Heart right ventricle (tissue), 16 donors: Measurements from ENCODE around the gene TPGS2. TPM values are rescaled to one million over a fixed set of nuclear protein-coding genes. Genes with fewer than 3 reads are reported as not detected.

ENCODE experiments used
- ATAC-seq, 8 donors: fragments of 200-7000 bp; cut with Tn5 transposase; one replicate each; pipeline ENCODE4 v1.9.1; 2020; ENCODE audit warnings: mild to moderate bottlenecking in 8 of 8, moderate library complexity in 8 of 8, moderate number of reproducible peaks in 1 of 8
- DNase-seq, 2 donors: peaks; one replicate each; pipeline ENCODE4 v3.0.0-alpha.2; 2020
- H3K27ac ChIP-seq, 10 donors: fragments of 200-600 bp; sonication (generic) in 2 of 10; one replicate each; pipeline versions ENCODE4 v1.5.0 to v1.8.0; 2020 to 2022; ENCODE audit warnings: mild to moderate bottlenecking in 3 of 10
- H3K27me3 ChIP-seq, 7 donors: fragments of 200-600 bp; one replicate each; pipeline ENCODE4 v1.8.0; 2021 to 2022; ENCODE audit warnings: mild to moderate bottlenecking in 2 of 7
- H3K36me3 ChIP-seq, 9 donors: fragments of 200-600 bp; sonication (generic) in 1 of 9; one replicate each; pipeline versions ENCODE4 v1.5.0 to v1.8.0; 2020 to 2022; ENCODE audit warnings: mild to moderate bottlenecking in 2 of 9
- H3K4me1 ChIP-seq, 9 donors: fragments of 200-600 bp; sonication (generic) in 1 of 9; one replicate each; pipeline versions ENCODE4 v1.5.0 to v1.8.0; 2020 to 2022; ENCODE audit warnings: mild to moderate bottlenecking in 4 of 9
- H3K4me3 ChIP-seq, 10 donors: fragments of 200-600 bp; sonication (generic) in 2 of 10; one replicate each; pipeline versions ENCODE4 v1.5.0 to v1.8.0; 2020 to 2022; ENCODE audit warnings: mild to moderate bottlenecking in 7 of 10, moderate library complexity in 2 of 10
- H3K9me3 ChIP-seq, 11 donors: fragments of 200-600 bp in 10 of 11; sonication (generic) in 2 of 11; one replicate each; pipeline versions ENCODE4 v1.5.0 to v1.8.0; 2013 to 2022; ENCODE audit warnings: mild to moderate bottlenecking in 2 of 11, control low read depth in 1 of 11, moderate library complexity in 1 of 11
- CTCF ChIP-seq, 9 donors: fragments of 200-600 bp; sonication (generic) in 2 of 9; IDR thresholded peaks; one replicate each; pipeline versions ENCODE4 v1.5.0 to v1.8.0; 2021 to 2022; ENCODE audit warnings: antibody characterized with exemption in 9 of 9, mild to moderate bottlenecking in 5 of 9, moderate library complexity in 1 of 9
- WGBS, 2 donors: extraction: QIAGEN DNeasy Blood & Tissue Kit; methylation state at CpG; one replicate each; pipeline ENCODE4 v1.1.7; 2013; ENCODE audit warnings: inconsistent platforms in 1 of 2; 5-methylcytosine and 5-hydroxymethylcytosine counted together
- intact Hi-C, 10 donors: fragments of 100-400 bp; cut with DNase I; formaldehyde crosslinking; loops; one replicate each; pipeline versions ENCODE4 v1.11.1 to v1.14.2; 2022
- polyA plus RNA-seq, 2 donors: library from polyadenylated mRNA; stranded (reverse); fragments of 200-250 nt; gene quantifications; one replicate each; pipeline ENCODE4 v1.2.3, GENCODE V29; 2013
- total RNA-seq, 10 donors: library from RNA; stranded (reverse); fragmentation: NEBNext Ultra II Directional in 3 of 10; extraction: Animal tissue kit (Norgen Biotek cat#: 25700) in 3 of 10; gene quantifications; one replicate each; pipeline versions ENCODE4 v1.2.1 to v1.2.4, GENCODE V29; 2021 to 2023
- donor health status: Arrhythmogenic right ventricular cardiomyopathy.
- donor health status: ischemic (EF 13 %, LVEDD 7.1; RV severe dilation, severe dysfunction).
- donor health status: healthy with polysubstance abuse.
- donor health status: DM: no; HTN: yes; CAD: no.
- donor health status: DM: no; HTN: no; CAD: no.
- donor health status: ischemic (EF 25% LVEDD 6.9; RV normal size, moderate dysfunction).
- donor health status: ischemic (EF 25% LVEDD 5.7; RV mildly dilated, moderate dysfunction).
- donor health status: healthy.
- donor health status: DM: yes; HTN: yes; CAD: no.
- donor health status: Ischemic cardiomyopathy.
- donor health status: ischemic (EF 35%, LVEDD 5.7; RV mildly dilated, moderate dysfunction).
- donor health status: nonischemic (EF 11% LVEDD 7.7; RV severe dilation, severe dysfunction).
- donor health status: DM: yes; HTN: yes; CAD: no.
- donor health status: PGD.
- donor health status: ischemic (EF 29% LVEDD 5.4; RV normal size, mild dysfunction).
- donor health status: nonischemic (EF 23%, LVEDD 6.1; RV moderate dilation, normal function).

Gene TPGS2
- total and polyA plus RNA-seq, 12 donors = 12.4 to 41.2 (median 27.6) TPM

- 40 to 42% methylated on average over 6 of the region's 6 CpGs for WGBS, 2 donors
- intact Hi-C loops = loop anchor here in 4 of 10 donors (5.0 kb wide), 2 partner anchors 37 to 122 kb away; no protein-coding TSS in a partner anchor
- H3K4me1 ChIP-seq = peaks cover 0 to 15% (median 5%) of the 10 kb centered on the region in 9 donors
- H3K36me3 ChIP-seq = peaks cover 0 to 54% (median 14%) of the 10 kb centered on the region in 9 donors
- DNase-seq = peak in 1 of 2 donors; percentile 31
- TF ChIP-seq CTCF (IDR thresholded peaks at IDR 0.05) = peak; percentile 61 to 88 (median 83)
- H3K4me3 ChIP-seq = no peak overlapping the region
- peak; percentile 56 to 89 (median 82) for ATAC-seq
- no peaks in the 10 kb centered on the region for H3K27me3 ChIP-seq
- no peaks in the 10 kb centered on the region for H3K9me3 ChIP-seq
- H3K27ac ChIP-seq = no peak overlapping the region
Measured at GRCh38 chr18:36809590-36810381, 19.0 kb downstream of the TPGS2 start.

- Histone ChIP-seq H3K27ac (no peak overlapping the region), H3K9me3 (no peaks in the 10 kb centered on the region), H3K36me3 (peaks cover 0 to 60% (median 14%) of the 10 kb centered on the region in 9 donors), H3K27me3 (no peaks in the 10 kb centered on the region), H3K4me1 (peaks cover 0 to 12% (median 0%) of the 10 kb centered on the region in 9 donors), H3K4me3 (no peak overlapping the region)
- ATAC-seq = no peak
- WGBS, 2 donors = 82 to 87% methylated on average over 2 of the region's 2 CpGs
- intact Hi-C loops = loop anchor here in 4 of 10 donors (5.0 kb wide), 2 partner anchors 36 to 121 kb away; no protein-coding TSS in a partner anchor
- no peak for TF ChIP-seq CTCF (IDR thresholded peaks at IDR 0.05)
- no peak for DNase-seq
Measured at GRCh38 chr18:36808681-36809080, 20.1 kb downstream of the TPGS2 start.

GRCh38 chr18:36805105-36805504 lies 23.7 kb downstream of the TPGS2 start:
- H3K36me3 ChIP-seq = peaks cover 0 to 81% (median 22%) of the 10 kb centered on the region in 9 donors
- no peak overlapping the region for H3K4me3 ChIP-seq
- no peak for TF ChIP-seq CTCF (IDR thresholded peaks at IDR 0.05)
- WGBS, 2 donors = 97 to 100% methylated on average over 2 of the region's 2 CpGs
- peaks cover 0 to 4% (median 0%) of the 10 kb centered on the region in 9 donors for H3K4me1 ChIP-seq
- no peaks in the 10 kb centered on the region for H3K27me3 ChIP-seq
- ATAC-seq (no peak), DNase-seq (no peak)
- no peaks in the 10 kb centered on the region for H3K9me3 ChIP-seq
- intact Hi-C loops = loop anchor here in 4 of 10 donors (2.0 to 5.0 kb wide), 3 partner anchors 33 to 118 kb away; no protein-coding TSS in a partner anchor
- H3K27ac ChIP-seq = no peak overlapping the region

GRCh38 chr18:36798738-36799473 lies 29.9 kb downstream of the TPGS2 start:
- TF ChIP-seq CTCF (IDR thresholded peaks at IDR 0.05) = no peak
- H3K36me3 ChIP-seq = peaks cover 0 to 97% (median 21%) of the 10 kb centered on the region in 9 donors

More at GRCh38 chr18:36798738-36799473, 29.9 kb downstream of the TPGS2 start:
- intact Hi-C loops = no loop called here
- 86 to 88% methylated on average over 3 of the region's 3 CpGs for WGBS, 2 donors
- no peak for ATAC-seq
- Histone ChIP-seq H3K9me3 (no peaks in the 10 kb centered on the region), H3K4me3 (no peak overlapping the region), H3K4me1 (no peaks in the 10 kb centered on the region), H3K27ac (no peak overlapping the region), H3K27me3 (no peaks in the 10 kb centered on the region)
- no peak for DNase-seq
